Parathyroid adenoma (tissue), 2 donors: ENCODE results near the gene FBXL13.
"Not testable (repeated sequence)": the region's sequence is repeated elsewhere in the genome, so short reads cannot be mapped to it uniquely, and the experiment has no call there.

Source experiments
- H2AFZ ChIP-seq: fragments of 300-600 bp; sonication (generic); one replicate; pipeline ENCODE4 v1.7.0; 2017; ENCODE audit warnings: antibody characterized with exemption, mild to moderate bottlenecking
- H3K27ac ChIP-seq: fragments of 300-600 bp; sonication (generic); one replicate; pipeline ENCODE4 v1.7.0; 2017
- H3K27me3 ChIP-seq: fragments of 300-600 bp; sonication (generic); one replicate; pipeline ENCODE4 v1.7.0; 2017; ENCODE audit warnings: low read length; ENCODE audit not compliant: control insufficient read depth, insufficient read depth
- H3K36me3 ChIP-seq: fragments of 300-600 bp; sonication (generic); one replicate; pipeline ENCODE4 v1.7.0; 2017; ENCODE audit warnings: low read length; ENCODE audit not compliant: control insufficient read depth, insufficient read depth
- H3K4me1 ChIP-seq: fragments of 300-600 bp; sonication (generic); one replicate; pipeline ENCODE4 v1.7.0; 2017; ENCODE audit warnings: control low read depth
- H3K4me2 ChIP-seq: fragments of 300-600 bp; sonication (generic); one replicate; pipeline ENCODE4 v1.7.0; 2017; ENCODE audit warnings: low read length
- H3K4me3 ChIP-seq: fragments of 300-600 bp; sonication (generic); one replicate; pipeline ENCODE4 v1.7.0; 2017; ENCODE audit warnings: low read depth, low read length
- H3K79me2 ChIP-seq: fragments of 300-600 bp; sonication (generic); one replicate; pipeline ENCODE4 v1.7.0; 2017; ENCODE audit warnings: control low read depth
- H3K9ac ChIP-seq: fragments of 300-600 bp; sonication (generic); one replicate; pipeline ENCODE4 v1.7.0; 2017; ENCODE audit warnings: mild to moderate bottlenecking
- H3K9me3 ChIP-seq: fragments of 300-600 bp; sonication (generic); one replicate; pipeline ENCODE4 v1.7.0; 2017; ENCODE audit warnings: low read length; ENCODE audit not compliant: control insufficient read depth
- donor health status: primary hyperparathyroidism.

Gene FBXL13

DNA sequence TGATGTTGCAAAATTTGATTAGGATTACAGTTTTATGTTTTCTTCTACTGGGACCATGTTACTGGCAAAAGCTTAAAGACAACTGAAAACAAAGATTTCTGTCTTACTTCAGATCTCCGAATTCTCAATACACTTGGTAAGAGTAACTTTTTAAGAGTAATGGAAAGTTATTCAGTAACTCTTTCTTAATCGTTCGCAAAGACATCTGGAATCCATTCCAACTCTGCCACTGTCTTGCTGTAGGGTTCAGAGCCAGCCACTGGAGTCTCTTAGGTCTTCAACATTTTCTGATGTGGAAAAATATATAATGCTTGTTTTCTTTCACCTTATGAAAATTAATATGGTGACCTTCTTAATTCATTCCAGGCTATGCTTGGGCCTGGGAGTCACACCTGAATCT lies 295.9 kb downstream of the FBXL13 start:
- H3K36me3 ChIP-seq, H3K9me3 ChIP-seq, H3K4me2 ChIP-seq, H3K27me3 ChIP-seq, H2AFZ ChIP-seq, H3K4me3 ChIP-seq, H3K9ac ChIP-seq, H3K4me1 ChIP-seq, H3K27ac ChIP-seq, H3K79me2 ChIP-seq: not testable (repeated sequence)

DNA sequence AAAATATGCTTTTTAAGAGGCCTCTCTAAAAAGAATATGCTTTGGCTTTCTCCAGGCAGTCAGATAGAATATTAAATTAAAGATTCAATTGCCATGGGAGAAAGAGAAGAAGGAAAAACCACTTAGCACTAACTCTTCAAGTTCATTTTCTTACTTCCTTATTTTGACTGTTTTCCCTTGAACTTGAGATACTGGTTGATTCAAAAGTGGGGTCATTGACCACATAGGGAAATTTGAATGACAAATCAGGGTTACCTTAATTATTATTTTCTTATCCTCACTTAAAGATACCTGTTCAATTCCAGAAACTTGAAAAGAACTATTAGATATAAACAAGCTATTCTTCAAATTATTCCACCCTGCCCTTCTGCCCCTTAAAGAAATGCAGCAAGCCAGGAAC lies 298.4 kb downstream of the FBXL13 start:
- not testable (repeated sequence) for H3K27me3 ChIP-seq, H3K4me3 ChIP-seq, H3K36me3 ChIP-seq, H2AFZ ChIP-seq, H3K4me2 ChIP-seq, H3K9me3 ChIP-seq, H3K9ac ChIP-seq, H3K27ac ChIP-seq, H3K79me2 ChIP-seq, H3K4me1 ChIP-seq

DNA sequence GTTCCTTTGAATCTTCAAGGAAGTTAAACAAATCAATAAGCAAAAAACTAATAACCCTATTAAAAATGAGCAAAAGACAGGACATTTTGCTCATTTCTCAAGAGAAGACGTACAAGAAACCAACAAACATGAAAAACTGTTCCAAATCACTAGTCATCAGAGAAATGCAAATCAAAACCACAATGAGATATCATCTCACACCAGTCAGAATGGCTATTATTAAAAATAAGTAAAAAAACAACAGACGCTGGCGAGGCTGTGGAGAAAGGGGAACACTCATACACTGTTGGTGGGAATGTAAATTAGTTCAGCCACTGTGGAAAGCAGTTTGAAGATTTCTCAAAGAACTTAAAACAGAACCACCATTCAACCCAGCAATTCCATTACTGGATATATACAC lies 304.1 kb downstream of the FBXL13 start:
- H3K4me3 ChIP-seq, H3K4me2 ChIP-seq, H3K27me3 ChIP-seq, H3K27ac ChIP-seq, H3K79me2 ChIP-seq, H3K9ac ChIP-seq, H3K4me1 ChIP-seq, H3K36me3 ChIP-seq, H3K9me3 ChIP-seq, H2AFZ ChIP-seq: not testable (repeated sequence)

DNA sequence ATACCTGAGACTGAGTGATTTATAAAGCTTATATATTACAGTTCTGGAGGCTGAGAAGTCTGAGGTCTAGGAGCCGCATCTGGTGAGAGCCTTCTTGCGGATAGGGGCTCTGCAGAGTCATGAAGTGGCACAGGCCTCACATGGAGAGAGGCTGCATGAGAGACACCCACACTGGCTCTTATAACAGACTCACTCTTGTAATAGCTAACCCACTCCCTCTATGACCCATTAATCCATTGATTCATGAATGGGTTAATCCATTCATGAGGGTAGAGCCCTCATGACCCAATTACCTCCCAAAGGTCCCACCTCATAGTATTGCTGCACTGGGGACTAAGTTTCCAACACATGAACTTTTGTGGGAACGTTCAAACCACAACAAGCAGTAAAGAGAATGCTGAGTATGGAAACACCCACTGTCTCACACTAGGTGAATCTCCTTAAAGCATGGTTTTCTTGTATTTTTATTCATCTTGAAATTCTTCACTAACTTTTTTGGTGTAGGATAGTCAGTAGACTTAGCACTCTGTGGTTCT lies 304.9 kb downstream of the FBXL13 start:
- not testable (repeated sequence) for H3K9ac ChIP-seq, H3K36me3 ChIP-seq, H3K27ac ChIP-seq, H3K79me2 ChIP-seq, H3K4me3 ChIP-seq, H3K4me2 ChIP-seq, H3K9me3 ChIP-seq, H3K4me1 ChIP-seq, H3K27me3 ChIP-seq, H2AFZ ChIP-seq

DNA sequence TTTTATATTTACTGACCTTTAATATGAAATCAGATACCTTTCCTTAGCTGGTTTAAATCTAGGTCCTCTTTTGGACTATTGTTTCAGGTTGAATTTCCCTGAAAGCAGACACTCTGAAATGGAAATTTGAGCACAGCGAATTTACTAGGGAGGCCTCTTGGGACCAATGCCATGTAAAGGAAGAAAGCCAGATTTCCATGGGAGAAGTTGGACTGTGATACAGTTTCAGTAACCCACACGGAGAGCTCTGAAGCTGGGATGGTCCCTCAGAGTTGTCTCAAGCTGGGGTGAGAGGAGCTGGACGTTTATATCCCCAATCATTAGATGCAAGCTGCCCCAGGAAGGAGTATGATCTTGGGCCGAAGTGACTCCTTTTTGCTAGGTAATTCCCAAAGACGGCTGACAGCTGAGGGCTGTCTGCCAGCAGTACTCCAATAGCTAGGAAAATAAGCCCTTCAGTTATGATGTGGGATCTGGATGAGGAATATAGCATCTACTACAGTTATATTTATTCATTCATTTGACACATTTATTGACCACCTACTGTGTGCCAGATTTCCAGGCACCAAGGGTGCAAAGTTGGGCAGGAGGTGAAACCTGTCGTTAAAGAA lies 311.2 kb downstream of the FBXL13 start:
- H3K9ac ChIP-seq, H3K79me2 ChIP-seq, H3K9me3 ChIP-seq, H2AFZ ChIP-seq, H3K4me3 ChIP-seq, H3K36me3 ChIP-seq, H3K4me2 ChIP-seq, H3K27me3 ChIP-seq, H3K27ac ChIP-seq, H3K4me1 ChIP-seq: not testable (repeated sequence)
